Astrocyte of the cerebellum (primary cell): ENCODE data around the gene EMX1.
"Not testable (repeated sequence)": the region's sequence is repeated elsewhere in the genome, so short reads cannot be mapped to it uniquely, and the experiment has no call there.

ENCODE experiments used
- DNase-seq: peaks from one replicate; pipeline ENCODE4 v3.0.0-alpha.2; 2011; ENCODE audit warnings: low read depth
- H3K4me3 ChIP-seq: 2 replicates; pipeline ENCODE4 v1.5.1; 2011; ENCODE audit warnings: mild to moderate bottlenecking, low read depth, low read length, moderate library complexity
- CTCF ChIP-seq: IDR thresholded peaks from 2 replicates; pipeline ENCODE4 v1.5.1; 2012; ENCODE audit warnings: low read length, low read depth, moderate library complexity, mild to moderate bottlenecking; ENCODE audit errors: missing control alignments
- in situ Hi-C: cut with HindIII; loops from 2 replicates; pipeline ENCODE4 v1.10.0; 2017; ENCODE audit warnings: low sequenced_read_pairs

Gene EMX1

GRCh38 chr2:72898585-72898906 is 18.8 kb upstream of the EMX1 start:
- H3K4me3 ChIP-seq = no peak overlapping the region
- in situ Hi-C loops = no loop called here
- TF ChIP-seq CTCF = no peak
- DNase-seq = no peak

- H3K4me3 ChIP-seq = no peak overlapping the region
- in situ Hi-C loops = no loop called here
- no peak for DNase-seq
- TF ChIP-seq CTCF = no peak
Measured at GRCh38 chr2:72900191-72900825, 17.0 kb upstream of the EMX1 start.

GRCh38 chr2:72901426-72901825 is 15.9 kb upstream of the EMX1 start:
- in situ Hi-C loops = no loop called here
- no peak for DNase-seq
- TF ChIP-seq CTCF = no peak
- H3K4me3 ChIP-seq = no peak overlapping the region

GRCh38 chr2:72907369-72907768 is 9.9 kb upstream of the EMX1 start:
- DNase-seq, in situ Hi-C loops: not testable (repeated sequence)

GRCh38 chr2:72908741-72909140 is 8.6 kb upstream of the EMX1 start:
- no peak for TF ChIP-seq CTCF
- no peak for DNase-seq
- in situ Hi-C loops = no loop called here
- H3K4me3 ChIP-seq = no peak overlapping the region

More at GRCh38 chr2:72907369-72907768, 9.9 kb upstream of the EMX1 start:
- H3K4me3 ChIP-seq = not testable (repeated sequence)

- no peak overlapping the region for H3K4me3 ChIP-seq
- no peak for DNase-seq
- in situ Hi-C loops = no loop called here
- TF ChIP-seq CTCF = no peak
Measured at GRCh38 chr2:72911256-72911655, 6.1 kb upstream of the EMX1 start.

GRCh38 chr2:72913486-72914205 is 3.7 kb upstream of the EMX1 start:
- no peak for DNase-seq
- in situ Hi-C loops = no loop called here
- TF ChIP-seq CTCF = peak; percentile 38
- no peak overlapping the region for H3K4me3 ChIP-seq
